Effector CD4-positive, alpha-beta T cell (primary cell): Measurements from ENCODE around the gene RABEP2.
"Not testable (repeated sequence)": the region's sequence is repeated elsewhere in the genome, so short reads cannot be mapped to it uniquely, and the experiment has no call there.

Experiments used
- DNase-seq: peaks from one replicate; pipeline ENCODE4 v3.0.0-alpha.2; 2020

The RABEP2 gene

DNA sequence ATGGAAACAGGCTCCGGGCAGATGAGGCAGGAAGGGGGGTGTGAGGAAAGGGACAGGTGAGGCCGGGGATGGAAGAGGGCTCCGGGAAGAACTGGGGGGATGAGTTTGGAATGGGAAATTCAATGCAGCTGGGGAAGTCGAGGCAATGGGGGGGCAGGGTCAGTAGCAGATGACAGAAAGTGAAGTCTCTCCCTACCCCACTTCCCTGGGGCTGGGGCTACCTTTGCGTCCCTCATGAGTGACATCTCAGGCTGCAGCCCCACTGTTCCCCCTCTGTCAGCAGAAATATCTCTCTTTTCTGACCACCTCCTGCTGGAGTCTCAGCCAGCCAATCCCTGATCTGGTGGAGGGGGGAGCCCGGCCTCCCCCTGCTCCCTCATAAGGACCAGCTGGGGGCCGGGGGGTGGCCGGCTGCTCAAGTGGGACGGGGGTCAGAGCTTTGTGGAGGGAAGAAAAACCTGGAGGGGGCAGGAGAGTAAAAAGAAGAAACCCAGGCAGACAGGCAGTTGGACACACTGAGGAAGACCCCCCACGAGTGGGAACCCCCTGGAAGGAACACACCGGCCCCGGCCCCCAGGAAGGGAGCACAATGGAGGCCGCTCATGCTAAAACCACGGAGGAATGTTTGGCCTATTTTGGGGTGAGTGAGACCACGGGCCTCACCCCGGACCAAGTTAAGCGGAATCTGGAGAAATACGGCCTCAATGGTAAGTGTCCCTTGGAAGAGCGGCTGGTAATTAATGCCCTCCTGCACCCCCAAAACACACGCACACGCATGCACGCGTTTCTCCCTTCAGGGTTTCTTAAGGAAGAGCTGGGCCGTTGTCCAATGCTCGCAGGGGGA, 46.7 kb downstream of the RABEP2 start, which contains the start of gene ATP2A1:
ATP2A1 (plus strand) TSS at position 406 of the 844 bp plus-strand sequence; CDS start at position 590, 184 bp downstream.
- no peak for DNase-seq

DNA sequence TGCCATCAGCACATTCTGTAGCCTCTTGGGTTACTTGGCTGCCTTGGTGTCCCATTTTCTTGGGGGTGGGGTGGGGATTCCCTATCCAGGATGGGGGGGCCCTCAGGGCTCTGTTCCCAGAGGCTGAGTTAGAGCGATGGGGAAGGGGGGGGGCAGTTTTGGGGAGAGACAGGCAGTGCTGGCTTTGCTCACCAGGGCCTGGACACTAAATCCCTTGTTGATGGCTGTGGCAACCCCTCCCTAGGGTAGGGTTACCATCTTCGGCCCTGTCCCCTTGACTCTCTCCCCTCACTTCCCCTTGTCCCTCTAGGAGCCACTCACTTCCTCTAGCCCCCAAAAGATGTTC, 47.4 kb downstream of the RABEP2 start:
- DNase-seq = no peak

DNA sequence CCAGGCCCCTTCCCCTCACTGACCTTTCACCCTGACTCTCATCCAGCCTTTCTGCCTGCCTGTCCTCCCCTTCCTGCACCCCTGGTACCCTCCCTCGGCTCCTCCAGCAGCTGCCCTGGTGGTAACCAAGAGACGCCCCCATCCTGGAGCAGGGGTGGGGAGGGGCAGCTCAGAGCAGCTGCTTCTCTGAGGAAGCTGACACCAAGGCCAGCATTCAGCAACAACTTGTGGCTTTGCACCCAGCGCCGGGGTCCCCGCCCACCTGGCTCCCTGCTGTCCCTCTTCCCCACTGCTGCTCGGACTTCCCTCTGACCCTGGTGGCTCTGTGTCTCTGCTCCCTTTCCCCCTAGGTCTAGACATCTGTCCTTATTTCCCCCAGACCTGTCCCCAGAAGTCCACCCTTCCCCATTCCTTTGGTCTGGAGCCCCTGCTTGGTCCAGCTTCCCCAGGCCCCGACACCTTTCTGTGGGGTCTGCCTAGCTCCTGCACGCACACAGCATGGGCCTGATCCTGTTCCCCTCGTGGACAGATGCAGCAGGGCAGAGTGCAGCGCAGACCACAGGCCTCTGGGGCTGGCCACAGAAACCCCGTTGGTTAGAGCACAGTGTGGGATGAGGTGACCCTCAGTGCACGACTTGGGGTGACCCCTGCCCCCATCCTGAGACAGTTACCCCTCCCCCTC, 47.9 kb downstream of the RABEP2 start:
- DNase-seq = no peak

DNA sequence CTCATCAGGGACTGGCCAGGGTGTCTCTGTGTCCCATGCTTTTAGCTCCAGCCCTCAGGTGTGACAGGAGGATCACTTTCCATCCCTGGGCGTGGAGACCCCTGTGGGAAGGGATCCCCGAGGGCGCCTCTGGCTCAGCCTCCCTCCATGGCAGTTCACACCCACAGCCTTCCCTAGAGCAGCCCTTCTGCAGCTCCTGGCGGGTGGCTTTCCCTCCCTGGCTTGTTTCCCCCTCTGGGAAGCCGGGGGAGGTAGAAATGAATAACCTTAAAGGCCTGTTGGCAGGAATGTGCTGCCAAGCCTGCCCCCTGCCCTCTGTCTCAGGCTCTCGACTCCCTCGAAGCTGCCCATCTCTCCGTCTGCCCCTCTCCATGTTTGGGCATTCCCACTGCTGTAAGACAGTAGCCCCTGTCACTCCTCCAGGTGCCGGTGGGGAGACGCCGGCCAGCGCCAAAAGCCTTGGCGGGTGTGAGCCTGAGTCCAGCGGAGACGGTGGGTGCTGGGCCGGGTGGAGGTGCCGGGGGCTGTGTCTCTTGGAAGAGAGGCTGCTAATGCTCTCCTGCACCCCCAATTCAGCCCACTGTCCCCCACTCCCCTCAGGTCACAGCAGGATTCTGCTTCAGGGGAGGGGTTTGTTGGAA, 48.9 kb downstream of the RABEP2 start:
- DNase-seq = no peak

DNA sequence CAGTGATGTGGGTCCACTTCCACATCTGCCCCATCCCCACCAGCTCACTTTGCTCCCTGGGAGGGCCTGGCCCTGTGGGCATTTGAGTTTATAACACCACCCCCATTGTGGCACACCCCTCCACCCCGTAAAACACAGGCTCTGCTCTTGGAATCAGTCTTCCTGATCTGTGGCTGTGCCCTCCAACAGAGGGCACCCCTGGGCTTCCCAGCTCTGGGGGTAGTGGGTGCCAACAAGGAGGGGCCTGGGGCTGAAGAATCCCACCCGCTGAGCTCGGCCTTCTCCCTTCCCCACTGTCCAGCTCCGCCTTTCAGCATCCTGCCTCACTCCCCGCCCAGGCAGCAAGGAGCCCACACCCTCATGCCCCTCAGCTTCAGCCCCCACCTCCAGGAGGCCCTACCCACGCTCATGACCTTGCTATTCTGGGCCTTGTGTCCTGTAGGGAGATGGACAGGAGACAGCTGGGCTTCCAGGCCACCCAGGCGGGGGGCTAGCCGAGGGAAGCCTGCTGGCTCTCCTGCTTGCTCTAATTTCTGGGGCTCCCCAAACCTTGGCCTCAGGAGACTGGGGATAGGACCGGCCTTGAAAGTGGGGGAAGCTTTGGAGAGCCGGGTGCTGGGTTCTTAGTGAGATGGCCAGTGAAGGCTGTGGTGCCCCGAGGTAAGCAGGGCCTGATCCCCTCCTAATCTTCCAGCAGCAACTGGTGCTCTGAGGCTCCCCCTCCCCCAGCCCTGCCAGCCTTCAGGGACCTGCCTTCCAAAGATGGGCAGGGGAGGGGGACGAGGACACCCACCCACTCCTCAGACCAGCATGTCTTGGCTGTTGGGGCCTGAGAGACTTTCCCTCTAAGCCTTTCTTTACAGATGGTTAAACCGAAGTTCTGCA, 49.7 kb downstream of the RABEP2 start:
- DNase-seq = no peak

DNA sequence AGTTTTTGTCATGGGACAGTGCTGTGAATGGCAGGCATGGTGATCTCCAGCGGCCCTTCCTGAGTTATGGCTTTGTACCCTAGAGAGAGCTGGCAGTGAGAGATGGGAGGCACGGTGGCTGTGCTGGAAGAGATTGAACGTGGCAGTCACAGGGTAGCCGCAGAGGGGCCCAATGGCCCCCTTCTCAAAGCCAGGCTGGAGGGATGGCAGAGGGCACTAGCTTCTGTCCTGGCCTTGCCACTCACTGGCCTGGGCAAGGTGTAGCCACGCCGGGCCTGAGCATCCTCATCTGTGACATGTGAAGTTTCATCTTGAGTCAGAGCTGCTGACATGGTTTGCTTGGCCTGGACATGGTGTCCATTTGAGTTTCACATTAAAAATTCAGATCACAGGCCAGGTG, 50.6 kb downstream of the RABEP2 start:
- DNase-seq = no peak

DNA sequence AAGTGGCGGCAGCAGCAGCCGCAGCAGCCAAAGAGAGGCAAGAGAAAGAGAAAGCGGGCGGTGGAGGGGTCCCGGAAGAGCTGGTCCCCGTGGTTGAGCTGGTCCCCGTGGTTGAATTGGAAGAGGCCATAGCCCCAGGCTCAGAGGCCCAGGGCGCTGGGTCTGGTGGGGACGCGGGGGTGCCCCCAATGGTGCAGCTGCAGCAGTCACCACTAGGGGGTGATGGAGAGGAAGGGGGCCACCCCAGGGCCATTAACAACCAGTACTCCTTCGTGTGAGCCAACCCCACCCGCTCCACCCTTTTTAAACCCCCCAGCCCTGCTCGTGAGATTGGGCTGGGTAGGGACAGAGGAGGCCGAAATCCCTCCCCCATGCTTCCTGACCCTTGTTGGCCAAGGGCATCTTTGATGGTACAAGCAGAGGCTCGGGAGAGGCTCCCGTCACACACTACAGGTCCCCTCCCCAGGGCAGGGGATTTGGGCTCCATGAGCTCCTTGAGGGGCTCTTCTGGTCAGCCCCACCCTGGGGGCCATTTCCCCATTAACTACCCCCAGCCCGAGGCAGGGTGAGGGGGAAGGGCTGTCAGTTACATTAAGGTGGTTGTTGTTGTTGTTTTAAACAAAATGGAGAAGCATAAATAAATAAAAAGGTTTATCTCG, 51.4 kb downstream of the RABEP2 start:
- peak; percentile 47 for DNase-seq

DNA sequence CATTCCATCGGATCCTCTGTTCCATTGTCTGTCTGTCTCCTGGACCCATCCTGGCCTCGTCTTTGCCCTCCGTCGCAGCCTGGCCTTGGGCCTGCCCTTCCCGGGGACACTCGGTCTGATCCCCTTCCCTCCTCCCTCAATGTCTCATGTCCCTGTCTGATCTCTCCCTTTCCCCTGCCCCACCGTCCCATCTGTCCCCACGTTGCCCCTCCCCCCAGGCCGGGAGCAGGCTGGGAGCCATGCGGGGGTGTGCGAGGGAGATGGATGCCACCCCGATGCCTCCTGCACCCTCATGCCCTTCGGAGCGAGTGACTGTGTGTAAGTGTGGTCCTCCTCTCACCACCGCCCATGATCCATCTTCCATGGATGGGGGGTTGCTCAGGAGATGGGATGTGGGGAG, 52.1 kb downstream of the RABEP2 start:
- DNase-seq = no peak

DNA sequence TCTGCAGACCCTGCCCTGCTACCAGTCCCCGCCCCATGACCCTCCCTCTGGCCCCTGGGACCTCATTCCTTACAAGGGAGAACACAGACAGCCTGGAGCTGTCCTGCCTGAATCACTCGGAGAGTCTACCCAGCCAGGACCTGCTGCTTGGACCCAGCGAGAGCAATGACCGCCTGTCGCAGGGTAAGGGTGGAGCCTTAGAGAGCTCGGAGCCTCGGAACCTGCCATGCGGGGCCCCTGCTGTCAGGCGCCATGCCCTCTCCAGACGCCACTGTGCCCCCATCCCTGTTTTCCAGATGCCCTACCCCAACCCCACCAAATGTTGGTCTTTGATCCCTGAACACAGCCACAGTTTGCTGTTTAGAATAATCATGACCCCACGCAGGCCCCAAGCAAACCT, 55.8 kb downstream of the RABEP2 start:
- DNase-seq = no peak

DNA sequence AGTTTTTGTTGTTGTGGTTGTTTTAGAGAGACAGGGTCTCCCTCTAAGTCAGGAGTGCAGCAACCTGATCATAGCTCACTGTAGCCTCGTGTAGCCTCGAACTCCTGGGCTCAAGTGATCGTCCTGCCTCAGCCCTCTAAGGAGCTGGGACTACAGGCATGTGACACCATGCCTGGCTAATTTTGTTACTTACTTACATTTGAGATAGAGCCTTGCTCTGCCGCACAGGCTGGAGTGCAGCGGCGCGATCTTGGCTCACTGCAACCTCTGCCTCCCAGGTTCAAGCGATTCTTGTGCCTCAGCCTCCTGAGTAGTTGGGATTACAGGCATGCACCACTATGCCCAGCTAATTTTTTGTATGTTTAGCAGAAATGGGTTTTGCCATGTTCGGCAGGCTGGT, 57.4 kb downstream of the RABEP2 start:
- not testable (repeated sequence) for DNase-seq

DNA sequence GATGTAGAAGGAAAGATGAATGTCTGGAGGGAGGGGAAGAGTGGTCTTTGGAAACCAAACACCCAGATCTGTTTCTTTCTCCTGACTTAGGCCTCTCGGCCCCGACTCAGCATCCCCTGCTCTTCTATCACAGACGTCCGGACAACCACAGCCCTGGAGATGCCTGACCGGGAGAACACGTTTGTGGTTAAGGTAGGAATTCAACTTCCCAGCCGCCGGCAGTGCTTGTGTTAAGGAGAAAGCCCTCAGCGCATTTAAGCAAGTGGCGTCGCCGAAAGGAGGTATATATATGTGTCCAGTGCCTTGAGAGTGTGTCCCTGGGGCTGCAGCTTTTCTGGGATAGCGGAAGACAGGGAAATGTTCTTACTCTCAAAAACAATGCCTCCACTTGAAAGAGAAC, 57.8 kb downstream of the RABEP2 start:
- no peak for DNase-seq

DNA sequence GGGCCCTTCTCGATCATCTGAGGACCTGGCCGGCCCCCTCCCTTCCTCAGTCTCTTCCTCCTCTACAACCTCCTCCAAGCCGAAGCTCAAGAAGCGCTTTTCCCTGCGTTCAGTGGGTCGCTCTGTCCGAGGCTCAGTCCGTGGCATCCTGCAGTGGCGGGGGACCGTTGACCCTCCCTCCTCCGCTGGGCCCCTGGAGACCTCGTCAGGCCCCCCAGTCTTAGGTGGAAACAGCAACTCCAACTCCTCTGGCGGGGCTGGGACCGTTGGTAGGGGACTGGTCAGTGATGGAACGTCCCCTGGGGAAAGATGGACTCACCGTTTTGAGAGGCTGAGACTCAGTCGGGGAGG, 58.6 kb downstream of the RABEP2 start:
- no peak for DNase-seq

DNA sequence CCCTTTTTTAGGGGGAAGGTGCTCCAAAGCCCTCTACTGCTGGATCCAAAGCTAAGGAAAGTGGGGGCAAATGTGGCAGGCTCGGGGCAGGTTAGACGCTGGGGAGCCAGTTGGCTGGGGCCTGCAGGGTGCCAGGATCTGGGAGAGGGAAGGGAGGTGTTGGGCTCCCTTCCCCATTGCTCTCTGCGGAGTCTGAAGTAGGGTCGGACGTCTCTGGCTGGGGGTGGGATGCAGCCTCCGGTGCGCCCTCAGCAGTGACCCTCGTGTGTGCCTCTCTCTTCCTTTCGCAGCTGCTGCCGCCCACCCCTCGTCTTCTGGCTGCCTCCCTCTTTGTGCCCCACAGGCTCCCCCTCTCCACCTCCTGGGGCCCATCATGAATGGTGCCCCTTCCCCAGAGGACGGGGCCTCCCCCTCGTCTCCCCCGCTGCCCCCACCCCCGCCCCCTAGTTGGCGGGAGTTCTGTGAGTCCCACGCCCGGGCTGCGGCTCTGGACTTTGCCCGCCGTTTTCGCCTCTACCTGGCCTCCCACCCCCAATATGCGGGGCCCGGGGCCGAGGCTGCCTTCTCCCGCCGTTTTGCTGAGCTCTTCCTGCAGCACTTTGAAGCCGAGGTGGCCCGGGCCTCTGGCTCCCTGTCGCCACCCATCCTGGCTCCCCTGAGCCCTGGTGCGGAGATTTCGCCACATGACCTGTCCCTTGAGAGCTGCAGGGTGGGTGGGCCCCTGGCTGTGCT, 59.1 kb downstream of the RABEP2 start:
- no peak for DNase-seq

DNA sequence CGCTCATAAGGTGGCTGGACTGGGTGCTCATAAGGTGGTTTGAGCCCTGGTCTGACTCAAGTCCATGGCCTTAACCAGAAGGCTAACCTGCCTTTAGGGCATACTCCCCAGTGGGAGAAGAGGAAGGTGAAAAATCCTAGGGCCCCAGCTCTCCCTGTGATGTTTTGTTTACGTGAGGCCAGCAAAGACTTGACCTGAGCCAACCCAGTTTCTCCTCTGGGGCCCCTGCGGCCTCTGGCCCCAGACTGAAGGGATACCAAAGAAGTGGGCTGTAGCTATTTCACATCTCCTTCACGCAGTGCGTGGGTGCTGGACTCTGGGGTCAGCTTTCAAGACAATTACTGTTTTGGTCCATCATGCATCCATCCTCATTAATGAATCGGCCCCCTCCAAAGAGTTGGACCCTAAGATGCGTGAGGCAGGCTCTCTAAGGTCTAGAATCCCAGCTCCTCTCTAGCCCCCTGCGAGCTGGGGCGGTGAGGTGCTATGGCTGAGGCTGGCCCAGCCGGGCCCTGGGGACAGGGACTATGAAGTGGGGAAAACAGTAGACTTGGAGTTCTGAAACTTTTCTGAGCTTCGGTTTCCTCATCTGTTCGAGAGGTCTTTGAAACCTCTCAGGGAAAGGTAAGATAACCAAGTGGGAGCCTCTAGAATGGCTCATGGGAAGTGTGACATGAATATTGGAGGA, 59.9 kb downstream of the RABEP2 start:
- no peak for DNase-seq

DNA sequence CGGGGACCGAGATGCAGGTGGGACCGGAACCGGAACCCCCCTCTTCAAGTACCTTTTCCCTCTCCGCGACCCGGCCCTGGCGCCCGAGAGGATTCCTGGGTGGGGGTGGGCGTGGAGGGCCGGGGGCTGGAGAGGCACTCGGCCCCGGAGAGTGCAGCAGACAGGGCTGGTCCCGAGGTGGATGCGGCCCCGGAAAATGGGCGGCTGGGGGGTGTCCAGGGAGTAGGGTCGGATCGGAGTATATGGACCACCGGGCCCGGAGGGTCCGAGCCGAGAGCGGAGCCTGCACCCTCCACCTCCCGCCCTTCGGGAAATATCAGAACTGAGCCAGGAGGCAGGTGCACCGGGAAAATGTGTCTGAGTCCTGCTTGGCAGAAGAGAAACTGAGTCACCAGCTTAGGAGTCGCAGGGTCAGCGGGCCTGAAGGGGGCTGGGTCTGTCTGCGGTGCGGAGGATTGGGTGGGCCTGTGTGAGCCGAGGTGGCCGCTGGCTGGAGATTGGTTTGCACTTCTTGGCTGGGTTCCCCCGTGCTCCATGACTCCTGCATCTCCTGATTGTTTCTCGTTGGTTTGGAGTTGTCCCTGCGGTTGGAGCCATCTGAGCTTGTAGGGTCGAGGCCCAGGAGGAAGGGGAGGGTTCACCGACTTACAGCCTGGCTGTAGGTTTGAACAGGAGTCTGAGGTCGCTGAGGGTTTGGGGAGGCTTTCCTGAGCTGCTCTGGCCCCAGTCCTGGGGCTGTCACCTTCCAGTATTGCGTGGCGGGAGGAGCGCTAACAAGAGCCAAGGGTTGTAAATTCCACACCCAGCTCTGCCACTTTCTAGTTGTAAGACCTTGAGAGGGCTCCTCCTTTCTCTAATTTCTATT, 60.9 kb downstream of the RABEP2 start:
- peak; percentile 33 for DNase-seq

DNA sequence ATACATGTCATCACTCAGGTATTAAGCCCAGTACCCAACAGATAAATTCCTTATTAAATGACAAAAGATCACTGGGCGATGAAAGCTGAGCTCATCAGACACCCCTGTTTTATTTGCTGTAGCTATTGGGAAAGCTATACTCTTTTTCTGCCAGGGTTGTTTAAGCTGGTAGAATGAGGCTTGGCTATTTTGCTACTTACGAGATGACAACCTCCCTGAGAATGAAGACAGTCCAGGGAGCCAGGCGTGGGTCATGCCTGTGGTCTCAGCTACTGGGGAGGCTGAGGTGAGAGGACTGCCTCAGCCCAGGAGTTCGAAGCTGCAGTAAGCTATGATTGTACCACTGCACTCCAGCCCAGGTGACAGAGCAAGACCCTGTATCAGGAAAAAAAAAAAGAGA, 65.7 kb downstream of the RABEP2 start:
- DNase-seq = no peak

DNA sequence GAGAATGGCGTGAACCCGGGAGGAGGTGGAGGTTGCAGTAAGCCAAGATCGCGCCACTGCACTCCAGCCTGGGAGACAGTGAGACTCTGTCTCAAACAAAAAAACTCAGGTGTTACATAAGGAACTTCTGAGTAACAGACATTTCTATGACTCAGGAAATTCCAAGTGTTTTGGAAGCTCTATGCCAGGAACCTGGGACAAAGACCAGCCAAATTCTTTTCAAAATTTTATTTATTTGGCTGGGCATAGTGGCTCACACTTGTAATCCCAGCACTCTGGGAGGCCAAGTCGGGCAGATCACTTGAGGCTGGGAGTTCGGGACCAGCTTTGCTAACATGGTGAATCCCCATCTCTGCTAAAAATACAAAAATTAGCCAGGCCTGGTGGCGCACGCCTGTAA, 66.6 kb downstream of the RABEP2 start:
- DNase-seq = no peak
